CD4-positive, CD25-positive, alpha-beta regulatory T cell (primary cell): Measurements from ENCODE around the gene ZNF462. TPM values are rescaled to one million over a fixed set of nuclear protein-coding genes. Genes with fewer than 3 reads are reported as not detected.

Source experiments
- ATAC-seq, 2 donors: fragments of 150-1000 bp; cut with Tn5 transposase; one replicate each; pipeline ENCODE4 v1.10.0; 2021; ENCODE audit warnings: low read depth in 2 of 2, moderate number of reproducible peaks in 2 of 2, moderate library complexity in 1 of 2
- DNase-seq, 3 donors: peaks; one replicate each; pipeline versions ENCODE4 v3.0.0 to v3.0.0-alpha.2; 2012 to 2022; ENCODE audit warnings: mixed read lengths in 1 of 3
- H3K27ac ChIP-seq: one replicate; pipeline ENCODE4 v1.7.0; 2013; ENCODE audit warnings: mild to moderate bottlenecking, low read length; ENCODE audit not compliant: insufficient read depth, poor library complexity, severe bottlenecking
- H3K27me3 ChIP-seq: one replicate; pipeline ENCODE4 v1.7.0; 2013; ENCODE audit warnings: low read length; ENCODE audit not compliant: control insufficient read depth, insufficient read depth
- H3K36me3 ChIP-seq: one replicate; pipeline ENCODE4 v1.7.0; 2013; ENCODE audit warnings: mild to moderate bottlenecking, low read length, moderate library complexity; ENCODE audit not compliant: control insufficient read depth, insufficient read depth
- H3K4me1 ChIP-seq: 2 replicates; pipeline ENCODE4 v1.7.0; 2013; ENCODE audit warnings: mild to moderate bottlenecking, low read length; ENCODE audit not compliant: insufficient read depth, control insufficient read depth, poor library complexity, severe bottlenecking
- H3K4me3 ChIP-seq: one replicate; pipeline ENCODE4 v1.7.0; 2013; ENCODE audit warnings: low read depth, mild to moderate bottlenecking, low read length, moderate library complexity
- H3K9me3 ChIP-seq, 2 experiments: 1 replicate in 1 of 2; 2 replicates in 1 of 2; pipeline ENCODE4 v1.7.0; 2013; ENCODE audit warnings: low read length in 2 of 2, mild to moderate bottlenecking in 1 of 2, moderate library complexity in 1 of 2; ENCODE audit not compliant: control insufficient read depth in 2 of 2
- H3K27ac Mint-ChIP-seq, 3 donors: one replicate each; pipeline ENCODE4 v1.8.0; 2020 to 2022; ENCODE audit warnings: mild to moderate bottlenecking in 3 of 3, mixed read lengths in 3 of 3, moderate library complexity in 2 of 3
- H3K27me3 Mint-ChIP-seq: one replicate; pipeline ENCODE4 v1.8.0; 2022; ENCODE audit warnings: mild to moderate bottlenecking, mixed read lengths
- H3K36me3 Mint-ChIP-seq: one replicate; pipeline ENCODE4 v1.8.0; 2020; ENCODE audit warnings: mixed read lengths
- H3K4me1 Mint-ChIP-seq, 4 donors: one replicate each; pipeline ENCODE4 v1.8.0; 2020 to 2022; ENCODE audit warnings: mixed read lengths in 4 of 4, mild to moderate bottlenecking in 1 of 4
- H3K4me3 Mint-ChIP-seq, 4 donors: one replicate each; pipeline ENCODE4 v1.8.0; 2020 to 2022; ENCODE audit warnings: mild to moderate bottlenecking in 4 of 4, mixed read lengths in 4 of 4, moderate library complexity in 3 of 4
- H3K9me3 Mint-ChIP-seq, 7 donors: one replicate each; pipeline ENCODE4 v1.8.0; 2020 to 2022; ENCODE audit warnings: mixed read lengths in 7 of 7, mild to moderate bottlenecking in 3 of 7, moderate library complexity in 2 of 7
- polyA plus RNA-seq, 4 donors: library from polyadenylated mRNA; unstranded; fragments of 300-500 nt; fragmentation: Illumina TruSeq; gene quantifications; one replicate each; pipeline ENCODE4 v1.2.3, GENCODE V29; 2021
- total RNA-seq: library from RNA; stranded (reverse); gene quantifications from one replicate; pipeline ENCODE4 v1.2.3, GENCODE V29; 2022

Gene ZNF462
- total and polyA plus RNA-seq, 5 donors from 2014 or later, result 0.62 to 1.7 TPM; not detected in 3

DNA sequence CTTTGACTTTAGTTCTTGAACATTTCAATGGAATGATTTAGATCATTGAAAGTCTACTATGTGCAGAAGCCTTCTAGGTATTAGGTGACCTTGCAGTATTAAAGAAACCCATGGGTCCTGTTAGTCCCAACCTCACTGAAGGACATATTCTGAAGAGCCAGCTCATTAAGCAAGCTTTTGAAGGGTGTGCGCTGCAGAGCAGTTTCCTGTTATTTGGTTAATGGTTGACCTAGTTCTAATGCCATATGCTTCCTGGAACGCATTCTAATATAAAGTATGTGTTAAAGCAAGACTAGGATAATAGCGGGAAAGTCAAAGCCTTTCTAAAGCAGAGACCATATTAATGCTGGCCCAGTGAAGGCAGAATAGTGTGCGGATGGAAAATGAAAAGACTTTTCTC is 20.1 kb downstream of the ZNF462 start:
- Histone ChIP-seq H3K27me3 (no peaks in the 10 kb centered on the region), H3K27ac (no peak overlapping the region), H3K4me1 (no peaks in the 10 kb centered on the region), H3K36me3 (no peaks in the 10 kb centered on the region), H3K9me3 (no peaks in the 10 kb centered on the region), H3K4me3 (no peak overlapping the region)
- Mint-ChIP-seq H3K9me3 (peaks cover 0 to 4% (median 1%) of the 10 kb centered on the region in 7 donors), H3K4me3 (no peak overlapping the region), H3K27ac (no peak overlapping the region), H3K27me3 (no peaks in the 10 kb centered on the region), H3K4me1 (no peaks in the 10 kb centered on the region), H3K36me3 (no peaks in the 10 kb centered on the region)
- DNase-seq (no peak), ATAC-seq (no peak)

DNA sequence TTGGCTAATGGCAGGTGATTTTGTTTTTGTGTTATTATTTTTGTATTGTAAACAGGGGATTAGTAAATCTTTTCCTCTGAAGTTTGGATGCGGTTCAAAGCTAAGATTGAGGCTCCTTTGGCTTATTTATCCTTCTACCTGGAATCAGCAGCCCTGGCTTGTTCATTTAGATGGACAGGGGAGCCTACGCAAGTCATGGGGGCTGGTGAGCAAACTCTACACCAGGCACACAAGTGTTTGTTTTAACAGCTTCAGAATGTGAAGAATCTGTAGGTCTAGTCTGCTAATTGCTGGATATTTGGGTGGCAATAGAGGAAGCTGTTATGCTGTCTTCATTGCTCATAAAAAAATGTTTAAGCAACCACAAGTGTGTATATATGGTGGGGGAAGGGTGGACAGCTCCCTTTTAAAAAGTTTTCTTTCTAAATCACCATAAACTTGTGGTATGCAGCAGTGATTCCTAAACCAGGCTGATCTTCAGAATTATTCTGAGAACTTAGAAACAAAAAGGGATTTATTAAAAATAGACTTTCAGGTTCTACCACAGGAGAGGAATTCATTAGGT is 20.7 kb downstream of the ZNF462 start:
- no peaks in the 10 kb centered on the region for H3K36me3 ChIP-seq
- H3K4me3 ChIP-seq, result no peak overlapping the region
- H3K27me3 ChIP-seq, result no peaks in the 10 kb centered on the region
- H3K4me1 ChIP-seq, result no peaks in the 10 kb centered on the region
- Mint-ChIP-seq H3K36me3 (no peaks in the 10 kb centered on the region), H3K4me1 (no peaks in the 10 kb centered on the region), H3K27me3 (no peaks in the 10 kb centered on the region), H3K27ac (no peak overlapping the region), H3K4me3 (no peak overlapping the region), H3K9me3 (peaks cover 0 to 4% (median 0%) of the 10 kb centered on the region in 7 donors)
- DNase-seq (no peak), ATAC-seq (no peak)
- H3K9me3 ChIP-seq, result no peaks in the 10 kb centered on the region
- no peak overlapping the region for H3K27ac ChIP-seq

- no peak overlapping the region for H3K27ac Mint-ChIP-seq
- H3K4me3 ChIP-seq, result no peak overlapping the region
- no peaks in the 10 kb centered on the region for H3K9me3 ChIP-seq
- no peaks in the 10 kb centered on the region for H3K27me3 Mint-ChIP-seq
- ATAC-seq (no peak), DNase-seq (no peak)
- no peaks in the 10 kb centered on the region for H3K4me1 Mint-ChIP-seq
- no peaks in the 10 kb centered on the region for H3K36me3 ChIP-seq
- peaks cover 0 to 10% (median 2%) of the 10 kb centered on the region in 7 donors for H3K9me3 Mint-ChIP-seq
- no peak overlapping the region for H3K4me3 Mint-ChIP-seq
- no peaks in the 10 kb centered on the region for H3K4me1 ChIP-seq
- no peaks in the 10 kb centered on the region for H3K27me3 ChIP-seq
- no peaks in the 10 kb centered on the region for H3K36me3 Mint-ChIP-seq
- H3K27ac ChIP-seq, result no peak overlapping the region
Measured at GRCh38 chr9:106885451-106885850, 22.5 kb downstream of the ZNF462 start.

DNA sequence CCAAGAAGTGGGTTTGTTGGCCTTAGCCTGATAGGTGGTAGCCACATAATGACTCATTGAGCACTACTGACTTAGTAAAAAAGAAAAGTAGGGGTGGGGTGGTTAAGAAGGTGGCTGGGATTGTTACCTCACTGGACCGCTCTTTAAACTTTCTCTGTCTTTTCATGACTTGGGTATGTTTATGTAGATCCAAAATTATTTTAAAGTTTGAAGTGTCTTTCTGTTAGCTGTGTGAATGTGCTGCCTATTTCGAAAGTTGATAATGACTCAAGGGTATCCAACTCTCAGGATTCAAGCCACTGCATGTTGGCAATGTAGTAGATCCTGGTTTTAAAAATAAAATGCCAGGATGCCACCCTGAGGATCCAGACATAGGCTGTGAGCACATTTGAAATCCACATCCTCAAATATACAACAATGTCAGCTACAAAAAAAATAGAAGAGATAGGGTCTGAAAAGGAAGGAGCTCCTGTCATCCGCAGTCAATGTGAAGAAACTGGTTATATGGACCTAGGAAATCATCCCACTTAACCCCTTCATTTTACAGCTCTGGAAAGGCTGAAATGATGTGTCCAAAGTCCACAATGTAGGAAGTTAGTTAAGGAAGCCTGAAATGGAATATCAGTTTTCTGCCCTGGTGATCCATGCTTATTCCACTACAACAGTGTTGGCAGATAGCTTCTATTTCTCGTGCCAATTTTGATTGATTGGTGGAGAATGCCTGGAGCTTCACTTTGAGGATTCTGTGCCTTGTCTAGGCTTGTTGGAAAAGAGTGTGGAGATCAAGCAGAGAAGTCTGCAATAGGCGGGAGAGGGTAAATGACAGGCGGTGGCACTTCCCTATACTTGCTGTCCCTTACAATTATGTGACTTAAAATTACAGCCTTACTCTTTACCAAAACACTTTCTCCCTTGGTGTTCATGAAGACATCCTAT is 23.4 kb downstream of the ZNF462 start:
- Histone ChIP-seq H3K4me3 (no peak overlapping the region), H3K27ac (no peak overlapping the region), H3K36me3 (no peaks in the 10 kb centered on the region), H3K27me3 (no peaks in the 10 kb centered on the region), H3K9me3 (no peaks in the 10 kb centered on the region), H3K4me1 (no peaks in the 10 kb centered on the region)
- ATAC-seq, result no peak
- H3K27ac Mint-ChIP-seq, result no peak overlapping the region
- peaks cover 0 to 10% (median 2%) of the 10 kb centered on the region in 7 donors for H3K9me3 Mint-ChIP-seq
- DNase-seq, result no peak
- no peaks in the 10 kb centered on the region for H3K4me1 Mint-ChIP-seq
- no peak overlapping the region for H3K4me3 Mint-ChIP-seq
- H3K36me3 Mint-ChIP-seq, result no peaks in the 10 kb centered on the region
- H3K27me3 Mint-ChIP-seq, result no peaks in the 10 kb centered on the region

DNA sequence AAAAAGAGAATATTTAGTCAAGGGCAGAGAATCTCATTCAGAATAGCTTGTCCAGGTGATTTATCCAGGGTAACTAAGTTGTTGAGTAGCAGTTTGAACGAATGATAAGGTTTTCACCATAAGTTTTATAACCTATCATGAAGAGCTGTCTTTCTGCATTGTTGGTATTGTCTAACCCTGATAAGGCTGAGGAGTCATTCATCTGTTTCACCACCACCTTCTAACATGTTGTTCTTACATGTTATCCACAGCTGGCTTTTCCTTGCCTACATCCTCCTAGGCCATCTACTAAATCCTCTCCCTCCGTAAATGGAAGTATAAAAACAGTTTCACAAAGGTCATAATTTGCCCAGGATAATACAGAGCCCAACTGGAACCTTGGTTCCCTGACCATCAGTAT is 24.1 kb downstream of the ZNF462 start:
- no peak overlapping the region for H3K27ac Mint-ChIP-seq
- Histone ChIP-seq H3K4me3 (no peak overlapping the region), H3K36me3 (no peaks in the 10 kb centered on the region), H3K27me3 (no peaks in the 10 kb centered on the region), H3K4me1 (no peaks in the 10 kb centered on the region), H3K9me3 (no peaks in the 10 kb centered on the region), H3K27ac (no peak overlapping the region)
- no peaks in the 10 kb centered on the region for H3K27me3 Mint-ChIP-seq
- no peaks in the 10 kb centered on the region for H3K36me3 Mint-ChIP-seq
- no peak for ATAC-seq
- H3K4me1 Mint-ChIP-seq, result no peaks in the 10 kb centered on the region
- H3K4me3 Mint-ChIP-seq, result no peak overlapping the region
- no peak for DNase-seq
- peaks cover 0 to 10% (median 2%) of the 10 kb centered on the region in 7 donors for H3K9me3 Mint-ChIP-seq

DNA sequence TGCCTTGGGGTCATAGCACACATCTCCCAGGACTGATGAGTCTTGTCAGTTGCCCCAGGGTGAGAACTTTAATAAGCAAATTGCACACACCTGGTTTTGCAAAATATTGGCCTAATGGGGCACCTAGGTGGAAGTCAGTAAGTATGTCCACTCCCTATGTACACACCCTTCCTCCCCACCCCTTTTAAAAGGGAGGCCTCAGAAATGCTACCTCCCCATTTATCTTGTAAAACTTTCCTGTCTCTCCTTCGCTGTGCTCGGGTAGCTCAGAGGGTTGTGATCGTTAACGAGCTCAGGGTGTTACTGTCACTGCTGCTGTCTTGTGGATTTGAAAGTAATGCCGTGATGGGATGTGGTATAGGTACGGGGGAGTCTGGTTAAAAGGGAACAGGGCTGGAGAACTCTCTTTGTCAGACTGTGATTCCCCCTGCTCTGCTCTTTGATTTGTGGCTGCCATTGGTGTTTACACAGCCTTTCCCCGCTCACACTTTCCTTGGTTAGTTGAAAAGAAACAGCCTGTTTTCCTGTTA is 26.2 kb downstream of the ZNF462 start:
- no peak for ATAC-seq

DNA sequence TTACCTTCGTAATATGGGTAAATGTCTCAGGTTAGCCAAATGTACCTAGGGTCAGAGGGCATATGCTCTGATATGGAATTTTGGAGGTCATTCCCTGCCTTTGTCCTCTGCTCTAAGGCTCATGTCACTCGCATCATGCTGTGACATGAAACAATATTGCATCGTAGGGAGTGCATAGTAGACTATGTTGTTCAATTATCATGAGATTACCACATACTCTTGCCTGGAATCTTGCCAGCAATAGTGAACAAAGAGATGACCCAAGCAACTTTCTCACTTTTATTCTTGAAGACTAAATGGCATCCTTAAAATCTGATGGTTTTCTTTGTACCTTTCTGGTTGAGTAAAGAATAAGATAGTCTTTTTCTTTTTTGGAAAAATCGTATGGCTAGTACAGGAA is 27.6 kb downstream of the ZNF462 start:
- ATAC-seq, result no peak
- Histone ChIP-seq H3K4me3 (no peak overlapping the region), H3K9me3 (no peaks in the 10 kb centered on the region), H3K4me1 (no peaks in the 10 kb centered on the region), H3K27ac (no peak overlapping the region), H3K27me3 (no peaks in the 10 kb centered on the region), H3K36me3 (no peaks in the 10 kb centered on the region)
- Mint-ChIP-seq H3K27me3 (no peaks in the 10 kb centered on the region), H3K9me3 (peaks cover 0 to 11% (median 2%) of the 10 kb centered on the region in 7 donors), H3K4me3 (no peak overlapping the region), H3K27ac (no peak overlapping the region), H3K36me3 (no peaks in the 10 kb centered on the region), H3K4me1 (no peaks in the 10 kb centered on the region)
- no peak for DNase-seq

More for the DNA sequence above, 26.2 kb downstream of the ZNF462 start:
- no peak overlapping the region for H3K27ac ChIP-seq
- H3K4me1 ChIP-seq, result no peaks in the 10 kb centered on the region
- Mint-ChIP-seq H3K27ac (no peak overlapping the region), H3K4me3 (no peak overlapping the region), H3K36me3 (no peaks in the 10 kb centered on the region), H3K4me1 (no peaks in the 10 kb centered on the region), H3K27me3 (no peaks in the 10 kb centered on the region), H3K9me3 (peaks cover 0 to 10% (median 2%) of the 10 kb centered on the region in 7 donors)
- H3K27me3 ChIP-seq, result no peaks in the 10 kb centered on the region
- no peaks in the 10 kb centered on the region for H3K36me3 ChIP-seq
- DNase-seq, result no peak
- H3K9me3 ChIP-seq, result no peaks in the 10 kb centered on the region
- H3K4me3 ChIP-seq, result no peak overlapping the region
